Colonic mucosa (tissue), 4 donors: ENCODE results near the gene MCEMP1. TPM values are rescaled to one million over a fixed set of nuclear protein-coding genes. Genes with fewer than 3 reads are reported as not detected.

Experiments used
- DNase-seq: peaks from one replicate; pipeline ENCODE4 v3.0.0-alpha.2; 2020
- H3K27ac ChIP-seq: fragments of 200-600 bp; one replicate; pipeline ENCODE4 v1.8.0; 2021
- H3K27me3 ChIP-seq: fragments of 200-600 bp; one replicate; pipeline ENCODE4 v1.8.0; 2021
- H3K36me3 ChIP-seq: fragments of 200-600 bp; one replicate; pipeline ENCODE4 v1.8.0; 2021
- H3K4me1 ChIP-seq: fragments of 200-600 bp; one replicate; pipeline ENCODE4 v1.8.0; 2021; ENCODE audit warnings: mild to moderate bottlenecking
- H3K4me3 ChIP-seq: fragments of 200-600 bp; one replicate; pipeline ENCODE4 v1.8.0; 2021
- H3K9ac ChIP-seq, 2 donors: one replicate each; pipeline ENCODE4 v1.7.0; 2013; ENCODE audit warnings: control low read depth in 2 of 2, low read depth in 2 of 2, low read length in 2 of 2
- H3K9me3 ChIP-seq: fragments of 200-600 bp; one replicate; pipeline ENCODE4 v1.8.0; 2021
- CTCF ChIP-seq: fragments of 200-600 bp; IDR thresholded peaks from one replicate; pipeline ENCODE4 v1.8.0; 2022; ENCODE audit warnings: antibody characterized with exemption, mild to moderate bottlenecking
- intact Hi-C: fragments of 100-400 bp; cut with DNase I; formaldehyde crosslinking; loops from one replicate; pipeline ENCODE4 v1.14.1; 2022
- total RNA-seq, 2 donors: library from RNA; stranded (reverse); fragmentation: NEBNext Ultra II Directional in 1 of 2; extraction: Animal tissue kit (Norgen Biotek cat#: 25700) in 1 of 2; gene quantifications; one replicate each; pipeline ENCODE4 v1.2.1, GENCODE V29; 2021
- donor health status: healthy.
- donor health status: DM: no; HTN: no; CAD: no.
- donor health status: DM: no; HTN: no; CAD: no.

MCEMP1 gene, protein sequence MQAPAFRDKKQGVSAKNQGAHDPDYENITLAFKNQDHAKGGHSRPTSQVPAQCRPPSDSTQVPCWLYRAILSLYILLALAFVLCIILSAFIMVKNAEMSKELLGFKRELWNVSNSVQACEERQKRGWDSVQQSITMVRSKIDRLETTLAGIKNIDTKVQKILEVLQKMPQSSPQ
- under 1 TPM in 1 of 2 donors, not detected in 1; 0.20 TPM for total RNA-seq

DNA sequence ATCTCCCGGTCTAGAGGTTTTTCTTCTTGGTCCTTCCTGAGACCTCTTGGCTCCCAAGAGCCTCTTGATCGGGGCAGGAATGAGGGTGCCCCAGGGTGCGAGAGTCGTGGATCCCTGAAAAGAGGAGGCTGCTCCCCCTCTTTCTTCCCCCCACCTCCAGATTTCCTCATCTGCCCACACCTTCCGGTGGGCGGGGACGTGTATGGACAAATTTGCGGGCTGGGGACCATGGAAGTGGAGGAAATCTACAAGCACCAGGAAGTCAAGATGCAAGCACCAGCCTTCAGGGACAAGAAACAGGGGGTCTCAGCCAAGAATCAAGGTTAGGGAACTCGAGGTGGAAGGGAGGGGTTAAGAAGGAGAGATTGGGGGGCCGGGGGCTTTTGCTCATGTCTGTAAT lies at the start of gene MCEMP1:
Gene MCEMP1 (plus strand): TSS at position 237 of the 400 bp plus-strand sequence. CDS start 31 bp downstream, at position 268.
- H3K27me3 ChIP-seq: no peaks in the 10 kb centered on the region
- H3K27ac ChIP-seq: no peak within 1 kb of the TSS

GRCh38 chr19:7627166-7627565 lies 49.7 kb upstream of the MCEMP1 start:
- DNase-seq: no peak
- intact Hi-C loops: no loop called here
- H3K4me3 ChIP-seq: no peak overlapping the region
- peaks cover 5% of the 10 kb centered on the region for H3K36me3 ChIP-seq
- no peak overlapping the region for H3K27ac ChIP-seq
- no peaks in the 10 kb centered on the region for H3K9me3 ChIP-seq
- H3K4me1 ChIP-seq: peaks cover 16% of the 10 kb centered on the region
- TF ChIP-seq CTCF: no peak
- no peak overlapping the region for H3K9ac ChIP-seq
- H3K27me3 ChIP-seq: no peaks in the 10 kb centered on the region

More for the DNA sequence above, at the start of gene MCEMP1:
- H3K4me1 ChIP-seq: no peaks in the 10 kb centered on the region
- DNase-seq: no peak
- H3K9ac ChIP-seq: no peak within 1 kb of the TSS
- H3K9me3 ChIP-seq: no peaks in the 10 kb centered on the region
- no peaks in the 10 kb centered on the region for H3K36me3 ChIP-seq
- H3K4me3 ChIP-seq: no peak within 1 kb of the TSS
- intact Hi-C loops: loop anchor here (10.0 kb wide), 1 partner anchor 322 kb away; no protein-coding TSS in a partner anchor
- TF ChIP-seq CTCF: no peak

- H3K9me3 ChIP-seq: no peaks in the 10 kb centered on the region
- intact Hi-C loops: no loop called here
- peak overlapping the region; percentile 93 for H3K4me3 ChIP-seq
- peaks cover 16% of the 10 kb centered on the region for H3K4me1 ChIP-seq
- no peaks in the 10 kb centered on the region for H3K27me3 ChIP-seq
- peaks cover 5% of the 10 kb centered on the region for H3K36me3 ChIP-seq
- peak overlapping the region; percentile 43 for H3K27ac ChIP-seq
- DNase-seq: no peak
- TF ChIP-seq CTCF: no peak
- peak overlapping the region; percentile 63 to 91 for H3K9ac ChIP-seq
Measured at GRCh38 chr19:7628589-7629311, 48.1 kb upstream of the MCEMP1 start.

- Histone ChIP-seq H3K9me3 (no peaks in the 10 kb centered on the region), H3K27me3 (no peaks in the 10 kb centered on the region), H3K9ac (peak within 1 kb of the TSS; percentile 63 to 91), H3K36me3 (peaks cover 5% of the 10 kb centered on the region), H3K4me1 (peaks cover 16% of the 10 kb centered on the region), H3K27ac (peak within 1 kb of the TSS; percentile 43), H3K4me3 (peak within 1 kb of the TSS; percentile 93)
- intact Hi-C loops: no loop called here
- no peak for TF ChIP-seq CTCF
- peak; percentile 97 for DNase-seq
Measured at GRCh38 chr19:7629347-7630054, 47.4 kb upstream of the MCEMP1 start, which contains the start of the genes PET100 and XAB2. PET100 (plus strand) TSS chr19:7629793; CDS start chr19:7629834, 41 bp downstream. XAB2 (minus strand) TSS chr19:7629545; CDS start chr19:7629527, 18 bp downstream.

DNA sequence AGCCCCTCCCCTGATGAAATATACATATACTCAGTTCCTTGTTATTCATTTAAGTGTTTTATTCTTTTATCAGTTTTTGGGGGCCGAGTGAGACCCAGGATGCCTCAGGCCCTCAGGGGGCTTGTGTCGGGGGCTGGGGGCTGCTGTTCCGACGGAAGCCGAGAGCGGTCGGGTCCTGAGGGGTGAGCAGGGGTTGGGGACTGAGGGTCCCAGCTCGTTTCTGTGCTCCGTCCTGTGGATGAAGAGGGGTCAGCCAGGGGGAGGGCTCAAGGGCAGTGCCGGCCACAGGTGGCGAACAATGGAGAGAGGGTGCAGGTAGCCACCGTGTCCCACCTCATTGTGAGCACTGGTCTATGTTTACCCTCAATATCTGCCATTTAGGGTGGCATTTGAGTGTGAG lies 45.3 kb upstream of the MCEMP1 start:
- Histone ChIP-seq H3K4me1 (peaks cover 16% of the 10 kb centered on the region), H3K9ac (no peak overlapping the region), H3K36me3 (no peaks in the 10 kb centered on the region), H3K27me3 (no peaks in the 10 kb centered on the region), H3K9me3 (no peaks in the 10 kb centered on the region), H3K27ac (no peak overlapping the region), H3K4me3 (no peak overlapping the region)
- no peak for TF ChIP-seq CTCF
- intact Hi-C loops: no loop called here
- no peak for DNase-seq
